ENCODE data around the gene CARD9. TPM values are rescaled to one million over a fixed set of nuclear protein-coding genes. Genes with fewer than 3 reads are reported as not detected.
"Not testable (repeated sequence)": the region's sequence is repeated elsewhere in the genome, so short reads cannot be mapped to it uniquely, and the experiment has no call there.

The CARD9 gene
- total RNA-seq, 1 donor from 2014 or later: 1.4 TPM

GRCh38 chr9:136320972-136321371 is 52.5 kb downstream of the CARD9 start:
- intact Hi-C loops (cut with DNase I); DNase-seq (ENCODE audit: missing footprints); ATAC-seq: not testable (repeated sequence)

- intact Hi-C loops (cut with DNase I); DNase-seq (ENCODE audit: missing footprints); ATAC-seq: not testable (repeated sequence)
Measured at GRCh38 chr9:136319955-136320354, 53.5 kb downstream of the CARD9 start.

DNA sequence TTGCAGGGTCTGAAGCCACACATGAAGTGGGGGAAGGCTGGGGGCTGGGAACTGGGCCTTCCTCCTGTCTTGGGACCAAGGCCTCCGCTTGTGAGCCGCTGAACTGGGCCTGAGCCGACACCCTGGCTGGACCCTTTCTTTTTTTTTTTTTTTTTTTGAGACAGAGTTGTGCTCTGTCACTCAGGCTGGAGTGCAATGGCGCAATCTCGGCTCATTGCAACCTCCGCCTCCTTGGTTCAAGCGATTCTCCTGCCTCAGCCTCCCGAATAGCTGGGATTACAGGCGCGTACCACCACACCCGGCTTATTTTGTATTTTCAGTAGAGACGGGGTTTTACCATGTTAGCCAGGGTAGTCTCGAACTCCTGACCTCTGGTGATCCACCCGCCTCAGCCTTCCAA is 54.2 kb downstream of the CARD9 start:
- DNase-seq (ENCODE audit: missing footprints); intact Hi-C loops (cut with DNase I): not testable (repeated sequence)

GRCh38 chr9:136318776-136319241 is 54.7 kb downstream of the CARD9 start:
- DNase-seq (ENCODE audit: missing footprints) (peak; percentile 56), ATAC-seq (no peak)
- intact Hi-C loops (cut with DNase I): no loop called here

More for the DNA sequence above, 54.2 kb downstream of the CARD9 start:
- not testable (repeated sequence) for ATAC-seq

DNA sequence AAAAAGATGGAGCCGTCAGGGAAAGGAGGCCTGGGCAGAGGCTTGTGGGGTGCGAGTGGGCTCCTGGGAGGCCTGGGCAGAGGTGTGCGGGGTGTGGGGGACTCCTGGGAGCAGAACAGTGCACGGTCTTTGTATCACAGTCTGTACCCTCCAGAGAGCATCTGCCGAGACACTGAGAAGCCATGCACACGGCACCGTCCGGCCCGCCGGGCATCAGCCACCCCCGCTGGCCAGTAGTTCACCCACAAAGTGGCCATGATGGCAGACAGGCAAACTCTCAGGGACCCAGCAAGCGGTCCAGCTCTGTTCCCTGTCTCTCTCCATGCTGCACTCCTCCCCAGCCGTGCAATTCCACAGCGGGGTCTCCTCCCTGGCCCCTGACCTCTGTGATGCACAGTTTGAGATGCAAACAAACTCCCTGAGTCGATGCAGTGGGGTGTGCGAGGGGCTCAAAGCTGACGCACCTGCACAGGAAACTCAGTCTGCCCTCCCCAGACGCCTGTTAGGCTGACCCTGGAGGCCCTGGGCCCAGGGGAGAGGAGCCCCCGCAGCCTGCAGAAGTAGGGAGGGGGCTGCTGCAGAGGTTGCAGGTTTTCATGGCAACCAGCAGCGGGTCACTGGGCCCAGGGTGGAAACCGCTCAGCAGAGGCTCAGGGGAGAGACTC is 55.2 kb downstream of the CARD9 start:
- ATAC-seq (no peak), DNase-seq (ENCODE audit: missing footprints) (no peak)
- intact Hi-C loops (cut with DNase I): no loop called here

- DNase-seq (ENCODE audit: missing footprints) (no peak), ATAC-seq (no peak)
- intact Hi-C loops (cut with DNase I): no loop called here
Measured at GRCh38 chr9:136317695-136318094, 55.8 kb downstream of the CARD9 start.

GRCh38 chr9:136316896-136317676 is 56.4 kb downstream of the CARD9 start:
- intact Hi-C loops (cut with DNase I): no loop called here
- ATAC-seq (no peak), DNase-seq (ENCODE audit: missing footprints) (no peak)

GRCh38 chr9:136316271-136316751 is 57.2 kb downstream of the CARD9 start:
- no peak for ATAC-seq
- DNase-seq (ENCODE audit: missing footprints): no peak
- intact Hi-C loops (cut with DNase I): no loop called here

GRCh38 chr9:136314944-136315343 is 58.5 kb downstream of the CARD9 start:
- intact Hi-C loops (cut with DNase I): no loop called here
- no peak for ATAC-seq
- no peak for DNase-seq (ENCODE audit: missing footprints)

GRCh38 chr9:136314056-136314416 is 59.4 kb downstream of the CARD9 start:
- intact Hi-C loops (cut with DNase I): no loop called here
- ATAC-seq (no peak), DNase-seq (ENCODE audit: missing footprints) (no peak)

Other genes with a start within 250 kb of the CARD9 start
- gene LHX3, start 168.5 kb downstream of the CARD9 start, total RNA-seq: not detected
- gene QSOX2, start 127.9 kb downstream of the CARD9 start, total RNA-seq: 8.3 TPM
- gene CCDC187, start 69.6 kb downstream of the CARD9 start, total RNA-seq: not detected
- 48.6 TPM for gene GPSM1, start 46.1 kb downstream of the CARD9 start, total RNA-seq
- gene DNLZ, start 9.9 kb downstream of the CARD9 start, total RNA-seq: 40.6 TPM
- 4.0 TPM for gene SNAPC4, start 26.5 kb upstream of the CARD9 start, total RNA-seq
- gene ENTR1, start 36.9 kb upstream of the CARD9 start, total RNA-seq: 23.7 TPM
- 71.8 TPM for gene PMPCA, start 37.0 kb upstream of the CARD9 start, total RNA-seq
- 10.8 TPM for gene INPP5E, start 66.2 kb upstream of the CARD9 start, total RNA-seq
- 22.3 TPM for gene SEC16A, start 109.4 kb upstream of the CARD9 start, total RNA-seq
- gene NOTCH1, start 172.4 kb upstream of the CARD9 start, total RNA-seq: 18.7 TPM

Data from Right ventricle myocardium inferior (tissue), 1 donor.